A673 (cell line): ENCODE results near the gene DPYSL4.

Source experiments
- EZH2 ChIP-seq: fragments of 200-600 bp; sonication (generic); IDR thresholded peaks from 2 replicates; pipeline ENCODE4 v1.6.1; 2017; ENCODE audit warnings: borderline replicate concordance, low read depth, mild to moderate bottlenecking, mixed read lengths, antibody characterized with exemption, low read length; ENCODE audit not compliant: poor library complexity, severe bottlenecking
- TF ChIP-seq, protein P1 (sequence below): fragments of 300-800, 200-600 bp; sonication (generic); conservative IDR thresholded peaks from 2 replicates; pipeline ENCODE4 v1.5.1; 2017; ENCODE audit warnings: low read depth, mild to moderate bottlenecking, antibody characterized with exemption, low read length, moderate library complexity, mixed read lengths

DNA sequence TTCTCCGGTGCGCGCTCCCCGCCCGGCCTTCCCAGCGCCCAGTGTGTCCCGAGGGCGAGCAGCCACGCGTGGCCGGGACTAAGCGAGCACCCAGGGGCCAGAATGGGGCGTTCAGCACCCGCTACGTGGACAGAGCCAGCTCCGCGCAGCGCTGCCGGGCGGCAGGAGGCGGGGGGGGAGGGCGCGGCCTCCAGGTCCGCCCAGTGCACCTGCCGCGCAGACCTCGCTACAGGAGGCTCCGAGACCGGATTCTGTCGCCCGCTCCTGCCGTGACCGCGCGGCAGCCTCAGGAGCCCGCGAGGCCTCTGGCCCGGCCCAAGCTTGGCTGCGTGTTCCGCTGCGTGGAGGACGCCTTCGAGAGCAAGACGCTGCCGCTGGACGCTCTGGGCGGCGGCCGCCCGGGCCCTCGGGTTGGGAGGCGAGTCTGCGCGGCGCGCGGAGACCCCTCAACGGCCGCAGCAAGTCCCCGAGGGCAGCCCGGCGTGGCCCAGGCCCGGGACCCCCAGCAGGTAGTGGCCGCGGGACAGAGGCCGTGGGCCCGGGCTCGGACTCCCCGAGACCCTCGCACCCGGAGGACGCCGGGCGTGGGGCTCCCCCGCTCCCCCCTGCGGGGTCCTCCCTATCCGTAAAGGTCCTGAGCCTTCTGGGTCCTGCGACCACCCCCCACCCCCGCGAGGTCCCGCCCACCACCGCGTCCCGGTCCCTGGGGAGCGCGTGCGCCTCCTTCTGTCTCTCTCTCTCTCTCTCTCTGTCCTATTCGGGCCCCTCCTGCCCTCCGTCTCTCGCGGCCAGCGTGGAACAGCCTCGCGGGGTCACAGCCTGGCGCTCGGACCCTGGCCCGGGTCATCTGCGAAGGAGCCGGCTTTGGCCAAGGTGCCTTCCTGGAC lies 904 bp upstream of the DPYSL4 start:
- TF ChIP-seq, protein P1, sequence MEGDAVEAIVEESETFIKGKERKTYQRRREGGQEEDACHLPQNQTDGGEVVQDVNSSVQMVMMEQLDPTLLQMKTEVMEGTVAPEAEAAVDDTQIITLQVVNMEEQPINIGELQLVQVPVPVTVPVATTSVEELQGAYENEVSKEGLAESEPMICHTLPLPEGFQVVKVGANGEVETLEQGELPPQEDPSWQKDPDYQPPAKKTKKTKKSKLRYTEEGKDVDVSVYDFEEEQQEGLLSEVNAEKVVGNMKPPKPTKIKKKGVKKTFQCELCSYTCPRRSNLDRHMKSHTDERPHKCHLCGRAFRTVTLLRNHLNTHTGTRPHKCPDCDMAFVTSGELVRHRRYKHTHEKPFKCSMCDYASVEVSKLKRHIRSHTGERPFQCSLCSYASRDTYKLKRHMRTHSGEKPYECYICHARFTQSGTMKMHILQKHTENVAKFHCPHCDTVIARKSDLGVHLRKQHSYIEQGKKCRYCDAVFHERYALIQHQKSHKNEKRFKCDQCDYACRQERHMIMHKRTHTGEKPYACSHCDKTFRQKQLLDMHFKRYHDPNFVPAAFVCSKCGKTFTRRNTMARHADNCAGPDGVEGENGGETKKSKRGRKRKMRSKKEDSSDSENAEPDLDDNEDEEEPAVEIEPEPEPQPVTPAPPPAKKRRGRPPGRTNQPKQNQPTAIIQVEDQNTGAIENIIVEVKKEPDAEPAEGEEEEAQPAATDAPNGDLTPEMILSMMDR: no peak
- TF ChIP-seq EZH2: peak; percentile 38
